ENCODE data around the gene DUSP15.

DNA sequence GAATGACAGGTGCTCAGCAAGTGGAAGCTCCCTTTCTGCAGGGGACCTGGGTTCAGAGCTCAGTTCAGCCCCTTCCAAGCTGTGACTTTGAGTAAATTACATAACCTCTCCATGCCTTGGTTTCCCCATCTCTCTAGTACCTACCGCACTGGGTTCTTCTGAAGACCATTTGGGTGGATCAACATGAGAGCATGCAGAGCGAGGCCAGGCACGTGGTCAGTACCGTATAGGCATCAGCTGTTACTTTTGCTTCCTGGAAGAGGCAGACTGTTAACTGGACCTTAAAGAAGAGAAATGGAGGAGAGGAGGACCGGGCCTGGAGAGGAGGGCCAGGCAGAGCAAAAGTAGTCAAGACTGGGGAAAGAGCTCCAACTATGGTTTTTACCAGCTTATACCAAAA is 52.9 kb downstream of the DUSP15 start:
- no peak for TF ChIP-seq ZNF121 (CRISPR knock-in tag; conservative IDR thresholded peaks at IDR 0.05)
- TF ChIP-seq, protein P1, sequence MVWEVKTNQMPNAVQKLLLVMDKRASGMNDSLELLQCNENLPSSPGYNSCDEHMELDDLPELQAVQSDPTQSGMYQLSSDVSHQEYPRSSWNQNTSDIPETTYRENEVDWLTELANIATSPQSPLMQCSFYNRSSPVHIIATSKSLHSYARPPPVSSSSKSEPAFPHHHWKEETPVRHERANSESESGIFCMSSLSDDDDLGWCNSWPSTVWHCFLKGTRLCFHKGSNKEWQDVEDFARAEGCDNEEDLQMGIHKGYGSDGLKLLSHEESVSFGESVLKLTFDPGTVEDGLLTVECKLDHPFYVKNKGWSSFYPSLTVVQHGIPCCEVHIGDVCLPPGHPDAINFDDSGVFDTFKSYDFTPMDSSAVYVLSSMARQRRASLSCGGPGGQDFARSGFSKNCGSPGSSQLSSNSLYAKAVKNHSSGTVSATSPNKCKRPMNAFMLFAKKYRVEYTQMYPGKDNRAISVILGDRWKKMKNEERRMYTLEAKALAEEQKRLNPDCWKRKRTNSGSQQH (CRISPR knock-in tag; IDR thresholded peaks at IDR 0.05), result no peak
